ENCODE results near the gene STX16.
"Not testable (repeated sequence)": the region's sequence is repeated elsewhere in the genome, so short reads cannot be mapped to it uniquely, and the experiment has no call there.

Gene STX16

GRCh38 chr20:58642441-58642840 is 8.6 kb upstream of the STX16 start:
- H3K4me3 ChIP-seq (ENCODE audit: low read length), result no peak overlapping the region
- H3K4ac ChIP-seq (ENCODE audit: low read depth, low read length), result no peak overlapping the region
- no peak overlapping the region for H3K23ac ChIP-seq (ENCODE audit: low read length)
- H2BK120ac ChIP-seq (ENCODE audit: low read depth, low read length), result no peak overlapping the region
- H3K9ac ChIP-seq (ENCODE audit: low read length), result no peak overlapping the region
- no peak overlapping the region for H3K18ac ChIP-seq (ENCODE audit: low read length)
- no peaks in the 10 kb centered on the region for H3K4me1 ChIP-seq (ENCODE audit: control insufficient read depth, low read depth, low read length)
- no peaks in the 10 kb centered on the region for H3K79me1 ChIP-seq (ENCODE audit: low read length)
- no peaks in the 10 kb centered on the region for H3K79me2 ChIP-seq (ENCODE audit: control insufficient read depth, insufficient read depth, low read length)
- no peak overlapping the region for H2AK5ac ChIP-seq (ENCODE audit: low read length)
- H3K56ac ChIP-seq (ENCODE audit: low read length), result no peak overlapping the region
- no peak overlapping the region for H2BK5ac ChIP-seq (ENCODE audit: low read length)
- no CpG with 5 or more reads among the region's 9 CpGs for WGBS (ENCODE audit: extremely low coverage, insufficient coverage, low lambda C conversion rate)
- no peak overlapping the region for H4K5ac ChIP-seq (ENCODE audit: low read length)
- no peak overlapping the region for H2BK15ac ChIP-seq (replicated peaks; ENCODE audit: low read depth)
- H3K4me2 ChIP-seq (ENCODE audit: low read length), result no peak overlapping the region
- no peak for DNase-seq
- H3K36me3 ChIP-seq (ENCODE audit: control insufficient read depth, insufficient read depth, low read length), result no peaks in the 10 kb centered on the region
- no peaks in the 10 kb centered on the region for H3K27me3 ChIP-seq (ENCODE audit: insufficient read depth, low read length, poor library complexity)
- H4K8ac ChIP-seq (ENCODE audit: low read depth, low read length), result no peak overlapping the region
- no peak overlapping the region for H3K27ac ChIP-seq (ENCODE audit: low read depth, low read length)

DNA sequence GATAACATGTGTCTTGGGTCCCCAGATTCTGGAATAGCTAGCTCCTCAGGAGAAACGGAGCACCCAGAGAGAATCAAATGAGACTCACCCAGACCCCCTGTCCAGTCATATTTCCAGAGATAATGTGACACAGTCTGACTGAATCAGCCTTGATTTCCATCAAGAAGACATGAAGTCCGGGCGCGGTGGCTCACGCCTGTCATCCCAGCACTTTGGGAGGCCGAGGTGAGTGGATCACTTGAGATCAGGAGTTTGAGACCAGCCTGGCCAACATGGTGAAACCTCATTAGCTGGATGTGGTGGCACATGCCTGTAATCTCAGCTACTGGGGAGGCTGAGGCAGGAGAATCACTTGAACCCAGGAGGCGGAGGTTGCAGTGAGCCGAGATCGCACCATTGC is 8.2 kb upstream of the STX16 start:
- not testable (repeated sequence) for H3K23ac ChIP-seq (ENCODE audit: low read length); H3K27me3 ChIP-seq (ENCODE audit: insufficient read depth, low read length, poor library complexity); H3K79me2 ChIP-seq (ENCODE audit: control insufficient read depth, insufficient read depth, low read length); H3K79me1 ChIP-seq (ENCODE audit: low read length); H3K36me3 ChIP-seq (ENCODE audit: control insufficient read depth, insufficient read depth, low read length); H4K8ac ChIP-seq (ENCODE audit: low read depth, low read length); H3K56ac ChIP-seq (ENCODE audit: low read length); H3K4me2 ChIP-seq (ENCODE audit: low read length); H2BK120ac ChIP-seq (ENCODE audit: low read depth, low read length); H3K4me1 ChIP-seq (ENCODE audit: control insufficient read depth, low read depth, low read length); H3K27ac ChIP-seq (ENCODE audit: low read depth, low read length); H2BK15ac ChIP-seq (replicated peaks; ENCODE audit: low read depth); H3K4ac ChIP-seq (ENCODE audit: low read depth, low read length); DNase-seq; H2AK5ac ChIP-seq (ENCODE audit: low read length); H3K9ac ChIP-seq (ENCODE audit: low read length); H2BK5ac ChIP-seq (ENCODE audit: low read length); H3K18ac ChIP-seq (ENCODE audit: low read length); H3K4me3 ChIP-seq (ENCODE audit: low read length); H4K5ac ChIP-seq (ENCODE audit: low read length)
- WGBS (ENCODE audit: extremely low coverage, insufficient coverage, low lambda C conversion rate), result no CpG with 5 or more reads among the region's 9 CpGs

GRCh38 chr20:58645412-58645968 is 5.6 kb upstream of the STX16 start:
- no peaks in the 10 kb centered on the region for H3K79me1 ChIP-seq (ENCODE audit: low read length)
- no peak overlapping the region for H3K27ac ChIP-seq (ENCODE audit: low read depth, low read length)
- H2BK15ac ChIP-seq (replicated peaks; ENCODE audit: low read depth), result no peak overlapping the region
- no peak overlapping the region for H3K4me3 ChIP-seq (ENCODE audit: low read length)
- H2AK5ac ChIP-seq (ENCODE audit: low read length), result no peak overlapping the region
- H3K27me3 ChIP-seq (ENCODE audit: insufficient read depth, low read length, poor library complexity), result no peaks in the 10 kb centered on the region
- no peak overlapping the region for H2BK120ac ChIP-seq (ENCODE audit: low read depth, low read length)
- WGBS (ENCODE audit: extremely low coverage, insufficient coverage, low lambda C conversion rate), result no CpG with 5 or more reads among the region's 5 CpGs
- no peak overlapping the region for H3K18ac ChIP-seq (ENCODE audit: low read length)
- no peak overlapping the region for H3K9ac ChIP-seq (ENCODE audit: low read length)
- H2BK5ac ChIP-seq (ENCODE audit: low read length), result no peak overlapping the region
- no peaks in the 10 kb centered on the region for H3K36me3 ChIP-seq (ENCODE audit: control insufficient read depth, insufficient read depth, low read length)
- H3K4me2 ChIP-seq (ENCODE audit: low read length), result no peak overlapping the region
- no peak overlapping the region for H3K56ac ChIP-seq (ENCODE audit: low read length)
- no peak overlapping the region for H4K5ac ChIP-seq (ENCODE audit: low read length)
- DNase-seq, result no peak
- no peaks in the 10 kb centered on the region for H3K79me2 ChIP-seq (ENCODE audit: control insufficient read depth, insufficient read depth, low read length)
- H3K4me1 ChIP-seq (ENCODE audit: control insufficient read depth, low read depth, low read length), result no peaks in the 10 kb centered on the region
- no peak overlapping the region for H3K4ac ChIP-seq (ENCODE audit: low read depth, low read length)
- H3K23ac ChIP-seq (ENCODE audit: low read length), result no peak overlapping the region
- H4K8ac ChIP-seq (ENCODE audit: low read depth, low read length), result no peak overlapping the region

- Histone ChIP-seq H3K4me3 (ENCODE audit: low read length) (no peak overlapping the region), H2AK5ac (ENCODE audit: low read length) (no peak overlapping the region), H3K27me3 (ENCODE audit: insufficient read depth, low read length, poor library complexity) (no peaks in the 10 kb centered on the region), H3K4me2 (ENCODE audit: low read length) (no peak overlapping the region), H3K23ac (ENCODE audit: low read length) (no peak overlapping the region), H3K18ac (ENCODE audit: low read length) (no peak overlapping the region), H3K4ac (ENCODE audit: low read depth, low read length) (no peak overlapping the region), H3K27ac (ENCODE audit: low read depth, low read length) (no peak overlapping the region), H3K36me3 (ENCODE audit: control insufficient read depth, insufficient read depth, low read length) (no peaks in the 10 kb centered on the region), H3K9ac (ENCODE audit: low read length) (no peak overlapping the region), H3K79me2 (ENCODE audit: control insufficient read depth, insufficient read depth, low read length) (peaks cover under 1% of the 10 kb centered on the region), H4K5ac (ENCODE audit: low read length) (no peak overlapping the region), H2BK15ac (replicated peaks; ENCODE audit: low read depth) (no peak overlapping the region), H3K4me1 (ENCODE audit: control insufficient read depth, low read depth, low read length) (no peaks in the 10 kb centered on the region), H2BK5ac (ENCODE audit: low read length) (no peak overlapping the region), H3K79me1 (ENCODE audit: low read length) (no peaks in the 10 kb centered on the region), H4K8ac (ENCODE audit: low read depth, low read length) (no peak overlapping the region), H2BK120ac (ENCODE audit: low read depth, low read length) (no peak overlapping the region), H3K56ac (ENCODE audit: low read length) (no peak overlapping the region)
- DNase-seq, result no peak
- WGBS (ENCODE audit: extremely low coverage, insufficient coverage, low lambda C conversion rate), result no CpG with 5 or more reads among the region's 3 CpGs
Observed at GRCh38 chr20:58646257-58646656, 4.8 kb upstream of the STX16 start.

DNA sequence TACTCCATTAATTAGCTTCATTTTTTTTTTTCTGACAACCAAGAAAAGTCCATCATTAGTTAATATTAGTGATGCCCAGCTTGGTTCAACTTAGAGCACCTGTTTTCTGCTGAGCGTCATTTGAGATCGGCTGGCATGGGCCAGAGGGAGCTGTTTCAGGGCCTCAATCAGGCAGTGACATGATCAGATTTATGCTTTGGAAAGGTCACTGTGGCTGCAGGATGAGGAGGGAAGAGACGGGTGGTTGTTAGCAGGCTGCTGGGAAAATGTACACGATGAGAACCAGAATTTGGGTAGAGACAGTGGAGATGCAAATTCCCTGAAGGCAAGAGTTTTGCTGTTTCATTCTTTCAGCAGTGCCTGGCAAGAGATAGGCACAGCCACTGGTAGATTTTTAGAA is 4.4 kb upstream of the STX16 start:
- no peaks in the 10 kb centered on the region for H3K4me1 ChIP-seq (ENCODE audit: control insufficient read depth, low read depth, low read length)
- H2AK5ac ChIP-seq (ENCODE audit: low read length), result no peak overlapping the region
- H2BK5ac ChIP-seq (ENCODE audit: low read length), result no peak overlapping the region
- H3K4me2 ChIP-seq (ENCODE audit: low read length), result no peak overlapping the region
- no peak overlapping the region for H4K8ac ChIP-seq (ENCODE audit: low read depth, low read length)
- no peak overlapping the region for H3K4me3 ChIP-seq (ENCODE audit: low read length)
- no peak overlapping the region for H3K4ac ChIP-seq (ENCODE audit: low read depth, low read length)
- H2BK15ac ChIP-seq (replicated peaks; ENCODE audit: low read depth), result no peak overlapping the region
- no CpG with 5 or more reads among the region's 4 CpGs for WGBS (ENCODE audit: extremely low coverage, insufficient coverage, low lambda C conversion rate)
- no peak overlapping the region for H3K56ac ChIP-seq (ENCODE audit: low read length)
- H2BK120ac ChIP-seq (ENCODE audit: low read depth, low read length), result no peak overlapping the region
- no peak overlapping the region for H3K23ac ChIP-seq (ENCODE audit: low read length)
- no peak overlapping the region for H4K5ac ChIP-seq (ENCODE audit: low read length)
- H3K36me3 ChIP-seq (ENCODE audit: control insufficient read depth, insufficient read depth, low read length), result no peaks in the 10 kb centered on the region
- no peak overlapping the region for H3K9ac ChIP-seq (ENCODE audit: low read length)
- no peak for DNase-seq
- peaks cover 5% of the 10 kb centered on the region for H3K79me2 ChIP-seq (ENCODE audit: control insufficient read depth, insufficient read depth, low read length)
- H3K27ac ChIP-seq (ENCODE audit: low read depth, low read length), result no peak overlapping the region
- H3K79me1 ChIP-seq (ENCODE audit: low read length), result peaks cover 3% of the 10 kb centered on the region
- H3K18ac ChIP-seq (ENCODE audit: low read length), result no peak overlapping the region
- H3K27me3 ChIP-seq (ENCODE audit: insufficient read depth, low read length, poor library complexity), result no peaks in the 10 kb centered on the region

GRCh38 chr20:58647162-58647795 is 3.8 kb upstream of the STX16 start:
- H4K8ac ChIP-seq (ENCODE audit: low read depth, low read length), result no peak overlapping the region
- no peak overlapping the region for H3K4ac ChIP-seq (ENCODE audit: low read depth, low read length)
- H3K27me3 ChIP-seq (ENCODE audit: insufficient read depth, low read length, poor library complexity), result no peaks in the 10 kb centered on the region
- H2AK5ac ChIP-seq (ENCODE audit: low read length), result no peak overlapping the region
- no peak overlapping the region for H3K9ac ChIP-seq (ENCODE audit: low read length)
- H3K79me2 ChIP-seq (ENCODE audit: control insufficient read depth, insufficient read depth, low read length), result peaks cover 8% of the 10 kb centered on the region
- no peak overlapping the region for H3K18ac ChIP-seq (ENCODE audit: low read length)
- no peak overlapping the region for H2BK5ac ChIP-seq (ENCODE audit: low read length)
- no peak overlapping the region for H2BK120ac ChIP-seq (ENCODE audit: low read depth, low read length)
- DNase-seq, result no peak
- H2BK15ac ChIP-seq (replicated peaks; ENCODE audit: low read depth), result no peak overlapping the region
- no peak overlapping the region for H3K4me3 ChIP-seq (ENCODE audit: low read length)
- H3K27ac ChIP-seq (ENCODE audit: low read depth, low read length), result no peak overlapping the region
- no peaks in the 10 kb centered on the region for H3K4me1 ChIP-seq (ENCODE audit: control insufficient read depth, low read depth, low read length)
- H4K5ac ChIP-seq (ENCODE audit: low read length), result no peak overlapping the region
- WGBS (ENCODE audit: extremely low coverage, insufficient coverage, low lambda C conversion rate), result no CpG with 5 or more reads among the region's 7 CpGs
- H3K36me3 ChIP-seq (ENCODE audit: control insufficient read depth, insufficient read depth, low read length), result no peaks in the 10 kb centered on the region
- peaks cover 4% of the 10 kb centered on the region for H3K79me1 ChIP-seq (ENCODE audit: low read length)
- no peak overlapping the region for H3K23ac ChIP-seq (ENCODE audit: low read length)
- H3K56ac ChIP-seq (ENCODE audit: low read length), result no peak overlapping the region
- no peak overlapping the region for H3K4me2 ChIP-seq (ENCODE audit: low read length)

All from mesendoderm (in vitro differentiated cells).